PC-9 (cell line): ENCODE results near the gene CNTFR.

Experiments used
- EZH2 ChIP-seq: fragments of 200-600 bp; sonication (generic); IDR thresholded peaks from 2 replicates; pipeline ENCODE4 v1.8.0; 2017; ENCODE audit warnings: antibody characterized with exemption, low read depth
- TF ChIP-seq, protein P1 (sequence below): fragments of 200-600 bp; sonication (generic); conservative IDR thresholded peaks from 2 replicates; pipeline ENCODE4 v1.6.1; 2017; ENCODE audit warnings: mixed run types, antibody characterized with exemption, mild to moderate bottlenecking, moderate library complexity

DNA sequence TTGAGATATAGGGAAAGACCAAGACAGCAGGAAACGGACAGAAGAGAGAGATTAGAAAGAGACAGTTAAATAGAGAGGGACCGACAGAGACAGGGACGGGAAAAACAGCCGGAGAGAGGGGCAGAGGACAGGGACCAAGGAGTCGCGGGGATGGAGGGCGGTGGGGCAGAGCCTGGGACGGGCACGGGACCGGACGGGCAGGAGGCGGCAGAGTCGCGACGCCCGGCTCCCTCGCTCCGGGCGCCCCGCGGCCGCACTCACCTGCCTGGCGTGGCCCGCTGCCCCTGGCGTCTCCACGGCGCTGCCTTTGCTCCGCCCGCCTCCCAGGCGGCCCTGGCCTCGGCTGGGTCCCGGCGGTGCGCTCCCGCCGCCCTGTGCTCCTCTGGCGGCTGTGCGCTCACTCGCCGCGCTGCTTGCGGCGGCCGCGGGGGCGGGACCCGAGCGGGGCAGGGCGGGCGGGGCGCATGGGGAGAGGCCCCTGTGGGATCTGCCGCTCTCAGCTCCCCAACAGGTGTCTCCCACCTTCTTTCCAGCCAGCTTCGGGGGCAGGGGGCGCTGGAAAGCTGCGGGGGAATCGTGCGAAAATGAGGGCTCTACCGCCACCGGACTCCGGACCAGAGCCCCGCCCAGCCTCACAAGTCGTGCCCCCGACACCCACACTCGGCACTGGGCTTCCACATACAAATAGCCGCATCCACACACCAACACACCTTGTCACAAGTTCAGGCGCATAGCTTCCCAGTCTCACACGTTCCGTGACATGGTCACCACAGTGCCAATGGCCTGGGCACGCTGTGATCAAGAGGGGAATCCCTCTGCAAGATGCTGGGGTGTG lies 39.3 kb upstream of the CNTFR start, which contains the start of gene ARID3C:
- TF ChIP-seq, protein P1, sequence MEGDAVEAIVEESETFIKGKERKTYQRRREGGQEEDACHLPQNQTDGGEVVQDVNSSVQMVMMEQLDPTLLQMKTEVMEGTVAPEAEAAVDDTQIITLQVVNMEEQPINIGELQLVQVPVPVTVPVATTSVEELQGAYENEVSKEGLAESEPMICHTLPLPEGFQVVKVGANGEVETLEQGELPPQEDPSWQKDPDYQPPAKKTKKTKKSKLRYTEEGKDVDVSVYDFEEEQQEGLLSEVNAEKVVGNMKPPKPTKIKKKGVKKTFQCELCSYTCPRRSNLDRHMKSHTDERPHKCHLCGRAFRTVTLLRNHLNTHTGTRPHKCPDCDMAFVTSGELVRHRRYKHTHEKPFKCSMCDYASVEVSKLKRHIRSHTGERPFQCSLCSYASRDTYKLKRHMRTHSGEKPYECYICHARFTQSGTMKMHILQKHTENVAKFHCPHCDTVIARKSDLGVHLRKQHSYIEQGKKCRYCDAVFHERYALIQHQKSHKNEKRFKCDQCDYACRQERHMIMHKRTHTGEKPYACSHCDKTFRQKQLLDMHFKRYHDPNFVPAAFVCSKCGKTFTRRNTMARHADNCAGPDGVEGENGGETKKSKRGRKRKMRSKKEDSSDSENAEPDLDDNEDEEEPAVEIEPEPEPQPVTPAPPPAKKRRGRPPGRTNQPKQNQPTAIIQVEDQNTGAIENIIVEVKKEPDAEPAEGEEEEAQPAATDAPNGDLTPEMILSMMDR = no peak
- no peak for TF ChIP-seq EZH2
